ENCODE data around the gene ANKRD10.

The ANKRD10 gene

GRCh38 chr13:110914331-110915056 lies 375 bp downstream of the ANKRD10 start:
- Histone ChIP-seq H3K4me3 (ENCODE audit: low read depth, low read length) (peak overlapping the region; percentile 64), H3K27ac (peak overlapping the region; percentile 100), H3K27me3 (ENCODE audit: insufficient read depth, low read depth, severe bottlenecking) (no peaks in the 10 kb centered on the region), H3K9me3 (ENCODE audit: severe bottlenecking) (no peaks in the 10 kb centered on the region), H3K36me3 (peaks cover 34% of the 10 kb centered on the region)
- DNase-seq = peak; percentile 96
- TF ChIP-seq, protein P1, sequence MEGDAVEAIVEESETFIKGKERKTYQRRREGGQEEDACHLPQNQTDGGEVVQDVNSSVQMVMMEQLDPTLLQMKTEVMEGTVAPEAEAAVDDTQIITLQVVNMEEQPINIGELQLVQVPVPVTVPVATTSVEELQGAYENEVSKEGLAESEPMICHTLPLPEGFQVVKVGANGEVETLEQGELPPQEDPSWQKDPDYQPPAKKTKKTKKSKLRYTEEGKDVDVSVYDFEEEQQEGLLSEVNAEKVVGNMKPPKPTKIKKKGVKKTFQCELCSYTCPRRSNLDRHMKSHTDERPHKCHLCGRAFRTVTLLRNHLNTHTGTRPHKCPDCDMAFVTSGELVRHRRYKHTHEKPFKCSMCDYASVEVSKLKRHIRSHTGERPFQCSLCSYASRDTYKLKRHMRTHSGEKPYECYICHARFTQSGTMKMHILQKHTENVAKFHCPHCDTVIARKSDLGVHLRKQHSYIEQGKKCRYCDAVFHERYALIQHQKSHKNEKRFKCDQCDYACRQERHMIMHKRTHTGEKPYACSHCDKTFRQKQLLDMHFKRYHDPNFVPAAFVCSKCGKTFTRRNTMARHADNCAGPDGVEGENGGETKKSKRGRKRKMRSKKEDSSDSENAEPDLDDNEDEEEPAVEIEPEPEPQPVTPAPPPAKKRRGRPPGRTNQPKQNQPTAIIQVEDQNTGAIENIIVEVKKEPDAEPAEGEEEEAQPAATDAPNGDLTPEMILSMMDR (IDR thresholded peaks at IDR 0.05; ENCODE audit: low read depth, low read length) = no peak

DNA sequence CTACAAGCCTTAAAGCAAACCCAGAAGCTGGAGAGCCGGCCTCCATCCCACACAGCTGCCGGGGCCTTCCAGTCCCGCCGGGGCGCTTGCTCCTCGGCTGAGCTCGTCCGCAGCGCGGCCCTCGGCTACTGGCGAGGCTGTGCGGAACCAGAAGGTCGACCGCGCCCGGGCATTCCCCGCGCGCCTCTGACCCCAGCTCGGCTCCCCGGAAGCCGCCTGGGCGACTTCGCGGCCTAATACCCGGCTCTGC lies 863 bp downstream of the ANKRD10 start:
- no peak for DNase-seq
- Histone ChIP-seq H3K4me3 (ENCODE audit: low read depth, low read length) (peak overlapping the region; percentile 64), H3K27me3 (ENCODE audit: insufficient read depth, low read depth, severe bottlenecking) (no peaks in the 10 kb centered on the region), H3K9me3 (ENCODE audit: severe bottlenecking) (no peaks in the 10 kb centered on the region), H3K27ac (peak overlapping the region; percentile 100), H3K36me3 (peaks cover 39% of the 10 kb centered on the region)
- TF ChIP-seq, protein P1 (IDR thresholded peaks at IDR 0.05; ENCODE audit: low read depth, low read length) = no peak

- Histone ChIP-seq H3K36me3 (peaks cover 44% of the 10 kb centered on the region), H3K27me3 (ENCODE audit: insufficient read depth, low read depth, severe bottlenecking) (no peaks in the 10 kb centered on the region), H3K27ac (peak overlapping the region; percentile 100), H3K9me3 (ENCODE audit: severe bottlenecking) (no peaks in the 10 kb centered on the region), H3K4me3 (ENCODE audit: low read depth, low read length) (peak overlapping the region; percentile 64)
- no peak for DNase-seq
- TF ChIP-seq, protein P1 (IDR thresholded peaks at IDR 0.05; ENCODE audit: low read depth, low read length) = no peak
These were observed 1.4 kb downstream of the ANKRD10 start for GRCh38 chr13:110913322-110914080.

DNA sequence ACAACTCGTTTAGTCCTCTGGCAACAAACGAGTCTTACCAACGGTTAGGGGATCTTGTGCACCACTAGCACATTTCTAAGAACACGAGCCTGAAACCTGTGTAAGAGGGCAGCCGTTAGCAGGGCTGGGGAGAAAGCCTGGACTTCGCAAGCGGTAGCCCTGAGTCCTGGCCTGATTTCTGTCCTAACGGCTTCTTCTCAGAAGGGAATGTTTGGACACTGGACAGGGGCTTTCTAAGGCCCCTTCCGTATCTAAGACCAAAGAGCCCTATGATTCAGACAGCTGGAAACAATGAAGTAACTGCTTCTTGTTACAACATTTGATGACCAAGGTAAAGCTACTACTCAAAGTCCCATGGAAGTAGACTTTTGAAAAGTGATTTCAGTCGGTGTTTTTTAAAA lies 2.2 kb downstream of the ANKRD10 start:
- Histone ChIP-seq H3K36me3 (peaks cover 52% of the 10 kb centered on the region), H3K27ac (peak overlapping the region; percentile 3; the same call in 1 of the 2 replicates), H3K9me3 (ENCODE audit: severe bottlenecking) (no peaks in the 10 kb centered on the region), H3K27me3 (ENCODE audit: insufficient read depth, low read depth, severe bottlenecking) (no peaks in the 10 kb centered on the region), H3K4me3 (ENCODE audit: low read depth, low read length) (peak overlapping the region; percentile 64)
- DNase-seq = no peak
- TF ChIP-seq, protein P1 (IDR thresholded peaks at IDR 0.05; ENCODE audit: low read depth, low read length) = no peak

GRCh38 chr13:110911880-110912279 lies 3.0 kb downstream of the ANKRD10 start:
- Histone ChIP-seq H3K4me3 (ENCODE audit: low read depth, low read length) (no peak overlapping the region), H3K9me3 (ENCODE audit: severe bottlenecking) (no peaks in the 10 kb centered on the region), H3K36me3 (peaks cover 57% of the 10 kb centered on the region), H3K27ac (no peak overlapping the region), H3K27me3 (ENCODE audit: insufficient read depth, low read depth, severe bottlenecking) (no peaks in the 10 kb centered on the region)
- DNase-seq = no peak
- TF ChIP-seq, protein P1 (IDR thresholded peaks at IDR 0.05; ENCODE audit: low read depth, low read length) = no peak
